NCI-H446 (cell line): ENCODE data around the gene PAOX.

Source experiments
- DNase-seq, 2 experiments: peaks; one replicate each; lab custom pipeline; 2025; lab: John Stamatoyannopoulos, UW

PAOX gene

DNA sequence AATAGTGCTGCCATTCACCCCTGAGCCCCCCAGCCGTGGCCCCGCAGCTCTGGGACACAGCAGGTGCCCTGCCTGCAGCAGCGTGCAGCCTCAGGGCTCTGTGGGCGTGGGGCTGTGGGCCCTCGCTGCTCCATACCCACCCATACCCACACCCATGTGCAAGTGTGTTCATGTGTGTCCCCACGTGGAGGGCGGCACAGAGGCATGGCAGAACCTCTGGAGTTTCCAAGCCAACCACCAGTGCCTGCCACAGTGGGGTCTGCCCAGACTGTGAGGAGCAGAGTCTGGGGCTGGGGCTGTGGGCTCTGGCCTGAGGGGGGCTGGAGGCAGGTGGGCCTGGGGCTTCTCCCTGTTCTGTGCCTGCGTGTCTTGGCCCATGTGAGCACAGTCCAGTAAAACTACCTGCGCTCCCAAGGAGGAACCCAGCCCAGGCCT lies 29.5 kb upstream of the PAOX start:
- no peak for DNase-seq

DNA sequence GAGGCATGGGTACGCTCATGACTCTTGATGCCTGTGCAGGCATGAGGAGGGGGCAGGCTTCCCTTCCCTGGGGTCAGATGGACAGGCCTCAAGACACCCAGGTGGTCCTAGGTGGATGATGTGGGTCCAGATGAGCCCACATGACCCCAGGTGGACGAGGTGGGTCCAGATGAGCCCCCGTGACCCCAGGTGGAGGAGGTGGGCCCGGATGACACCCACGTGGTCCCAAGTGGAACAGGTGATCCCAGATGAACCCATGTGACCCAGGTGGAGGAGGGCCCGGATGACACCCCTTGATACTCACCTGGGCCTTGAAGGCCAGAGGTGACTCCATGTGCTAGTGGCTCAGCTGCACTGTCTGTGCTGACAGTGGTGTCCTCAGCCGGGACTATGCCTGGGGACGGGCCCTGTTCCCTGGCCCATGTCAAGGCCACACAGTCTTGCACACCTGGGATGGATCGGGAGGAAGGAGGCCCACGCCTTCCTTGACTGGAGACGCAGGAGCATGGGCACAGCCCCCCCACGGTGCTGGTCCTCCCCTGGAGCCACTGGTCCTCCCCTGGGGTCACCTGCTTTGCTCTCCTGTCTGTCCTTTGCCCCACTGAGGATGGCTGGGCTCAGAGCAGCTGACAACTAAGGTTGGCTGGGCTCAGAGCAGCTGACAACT lies 28.6 kb upstream of the PAOX start:
- DNase-seq: no peak

DNA sequence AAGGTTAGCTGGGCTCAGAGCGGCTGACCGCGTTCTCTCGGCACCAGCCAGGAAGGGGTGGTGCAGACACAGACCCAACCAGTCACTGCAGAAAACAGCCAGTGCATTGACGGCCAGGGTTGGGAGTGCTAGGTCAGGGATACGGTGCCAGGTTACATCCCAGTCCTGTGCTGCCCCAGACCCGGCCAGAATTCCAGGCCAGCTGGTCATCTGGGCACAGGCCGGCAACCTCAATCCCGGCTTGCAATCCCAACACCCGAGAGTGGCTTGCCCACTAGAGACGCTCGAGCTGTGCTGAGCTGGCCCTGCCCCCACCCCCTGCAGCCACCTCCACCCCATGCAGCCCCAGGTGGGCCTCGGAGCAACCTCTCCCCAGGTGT lies 28.1 kb upstream of the PAOX start:
- no peak for DNase-seq

DNA sequence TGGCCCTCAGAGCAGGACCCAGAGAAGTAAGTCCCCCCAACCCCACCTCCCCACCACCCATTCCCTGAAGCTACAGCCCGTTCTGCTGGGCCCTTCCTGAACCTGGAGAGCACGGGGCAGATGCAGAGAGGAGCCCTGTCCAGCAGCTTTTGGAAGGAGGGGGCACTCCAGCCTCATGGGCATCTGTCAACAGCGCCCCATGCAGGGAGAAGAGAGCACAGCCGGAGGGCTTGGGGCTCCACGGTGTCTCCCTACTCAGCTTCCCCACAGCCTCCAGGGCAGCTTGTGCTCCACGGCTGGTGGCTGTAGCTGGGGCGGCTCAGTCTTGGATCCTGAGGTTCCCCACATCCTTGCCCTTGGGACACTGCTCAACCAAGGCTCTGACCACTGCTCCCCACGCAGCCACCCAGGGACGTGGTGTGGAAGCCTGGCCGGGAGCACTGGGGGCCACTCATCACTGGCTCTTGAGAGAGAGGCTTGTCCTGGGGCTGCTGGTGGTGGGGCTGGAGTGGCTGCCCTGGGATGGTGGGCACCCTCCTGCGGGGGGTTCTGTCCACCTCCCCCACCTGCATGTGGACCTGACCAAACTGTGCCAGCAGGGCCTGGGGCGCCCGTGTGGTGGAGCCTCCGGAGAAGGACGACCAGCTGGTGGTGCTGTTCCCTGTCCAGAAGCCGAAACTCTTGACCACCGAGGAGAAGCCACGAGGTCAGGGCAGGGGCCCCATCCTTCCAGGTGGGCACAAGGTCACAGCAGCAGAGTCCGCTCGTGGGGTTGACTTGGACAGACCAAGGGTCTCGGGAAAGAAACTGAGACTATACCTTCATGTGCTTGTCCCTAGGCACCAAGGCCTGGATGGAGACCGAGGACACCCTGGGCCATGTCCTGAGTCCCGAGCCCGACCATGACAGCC lies 27.4 kb upstream of the PAOX start:
- no peak for DNase-seq

DNA sequence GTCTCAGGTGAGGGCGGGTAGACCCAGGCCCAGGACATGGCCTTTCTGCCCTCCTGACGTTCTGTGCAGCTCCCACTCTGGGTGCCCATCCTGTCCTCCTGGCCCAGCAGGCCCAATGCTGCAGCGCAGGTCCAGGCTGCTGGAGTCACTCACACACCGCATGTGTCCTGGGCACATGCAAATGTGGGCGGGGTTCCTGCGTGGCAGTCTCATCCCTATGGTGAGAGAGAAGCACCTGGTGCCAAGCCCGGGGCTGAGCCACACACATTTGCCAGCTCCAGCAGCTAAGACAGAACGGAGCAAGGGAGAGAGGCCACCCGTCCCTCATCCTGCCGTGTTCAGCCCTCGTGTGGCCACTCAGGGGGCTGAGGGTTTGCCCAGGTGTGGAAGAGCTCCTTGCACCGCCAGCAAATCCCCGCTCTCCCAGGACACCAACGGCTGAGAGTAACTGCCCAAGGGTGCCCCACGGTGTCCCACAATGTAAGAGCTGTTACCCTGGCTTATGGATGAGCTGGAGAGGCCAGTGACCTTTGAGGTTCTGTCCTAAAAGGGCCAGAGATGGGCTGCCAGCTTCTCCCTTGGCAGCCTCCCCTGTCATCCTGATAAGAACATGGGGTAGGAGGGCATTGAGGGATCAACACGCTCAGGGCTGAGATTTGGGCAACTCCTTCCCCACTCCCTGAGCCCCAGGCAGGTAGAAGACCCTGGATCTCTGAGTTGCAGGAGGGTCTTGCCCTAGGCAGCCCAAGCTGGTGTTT lies 25.7 kb upstream of the PAOX start:
- no peak for DNase-seq

DNA sequence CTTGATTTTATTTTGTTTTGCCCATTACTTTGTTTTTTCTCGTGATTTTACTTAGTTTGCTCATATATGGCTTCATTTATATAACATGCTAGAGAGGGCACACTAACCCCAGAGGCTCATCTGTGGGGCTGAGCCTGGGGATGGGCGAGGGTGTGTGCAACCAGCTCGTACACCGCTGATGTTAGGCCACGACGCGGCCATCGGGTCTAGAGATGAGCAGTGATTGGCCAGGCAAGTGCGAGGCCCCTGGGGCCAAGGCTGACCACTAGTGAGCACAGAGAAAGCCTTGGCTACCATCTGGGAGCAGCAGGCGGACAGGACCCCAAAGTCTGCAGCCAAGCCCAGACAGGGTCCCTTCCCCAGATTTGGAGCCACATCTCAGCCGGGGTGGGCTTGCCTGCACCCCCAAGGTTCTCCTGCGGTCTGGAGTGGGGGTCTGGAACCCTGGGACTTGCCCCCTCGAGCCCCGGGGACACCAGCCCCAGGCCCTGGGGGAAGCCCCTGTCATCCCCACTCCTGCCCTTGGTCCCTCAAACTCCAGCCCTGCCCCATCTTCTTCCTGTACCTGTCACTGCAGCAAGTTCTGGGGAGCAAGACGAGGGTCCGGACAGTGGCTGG lies 25.0 kb upstream of the PAOX start:
- DNase-seq: no peak

DNA sequence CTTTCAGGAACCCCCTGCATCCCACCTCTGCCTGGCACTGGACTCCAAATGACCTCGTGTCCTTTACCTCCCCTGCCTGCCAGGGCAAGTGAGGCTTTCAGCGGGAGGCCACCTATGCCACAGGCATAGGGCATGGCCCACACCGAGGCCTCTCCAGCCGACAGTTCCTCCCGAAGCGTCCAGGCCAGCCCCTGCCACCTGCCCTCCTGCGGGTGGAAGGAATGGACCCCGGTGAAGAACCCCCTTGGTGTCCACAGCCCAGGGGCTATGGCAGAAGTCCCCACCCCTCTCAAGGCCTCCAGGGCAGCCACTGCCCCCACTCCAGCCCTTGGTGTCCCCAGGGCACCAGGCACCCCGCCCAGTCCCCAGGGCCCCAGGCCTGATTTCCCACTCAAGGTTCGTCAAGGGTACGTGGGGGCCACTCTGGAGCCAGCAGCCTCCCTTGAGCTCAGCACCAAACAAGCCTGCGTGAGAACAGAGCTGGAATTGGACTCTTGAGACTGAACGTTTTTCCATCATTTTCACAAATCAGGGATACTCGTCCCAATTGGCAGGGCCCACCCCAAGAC lies 24.3 kb upstream of the PAOX start:
- no peak for DNase-seq

DNA sequence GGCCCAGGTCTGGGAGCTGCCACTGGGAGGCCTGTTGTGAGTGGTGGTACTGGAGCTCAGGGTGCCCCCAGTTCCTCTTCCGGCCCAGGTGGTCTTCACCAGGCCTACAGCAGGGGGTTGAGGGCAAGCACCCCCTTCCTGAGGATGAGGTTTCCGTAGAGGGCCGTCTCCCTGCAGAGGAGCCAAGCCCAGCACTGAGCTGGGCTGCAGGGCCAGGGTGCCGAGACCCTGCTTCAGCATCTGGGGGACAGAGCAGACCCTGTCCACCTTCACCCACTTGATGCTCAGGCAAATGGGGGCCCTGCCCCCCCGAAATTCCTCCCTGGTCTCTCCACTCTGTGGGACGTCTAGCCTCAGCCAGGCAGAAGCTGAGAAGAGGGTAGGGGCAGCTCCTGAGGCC lies 23.8 kb upstream of the PAOX start:
- no peak for DNase-seq

DNA sequence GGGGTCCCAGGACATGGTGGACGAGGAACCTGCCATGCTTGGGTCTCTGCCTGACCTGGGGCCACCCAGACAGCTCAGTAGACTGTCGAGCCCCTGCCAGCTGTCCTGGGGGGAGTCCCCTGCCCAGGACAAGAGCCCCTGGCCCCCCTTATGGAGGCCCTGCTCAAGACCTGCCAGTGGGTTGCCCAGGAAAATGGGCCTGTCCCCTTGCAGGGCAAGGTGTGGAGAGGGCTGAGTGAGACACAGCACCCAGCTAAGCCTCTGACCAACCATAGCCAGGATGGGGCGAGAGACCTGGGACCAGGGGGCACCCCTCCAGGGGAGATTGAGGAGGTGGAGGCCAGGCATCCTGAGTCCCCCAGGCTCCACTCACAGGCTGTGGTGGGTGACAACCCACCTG lies 23.1 kb upstream of the PAOX start:
- no peak for DNase-seq

DNA sequence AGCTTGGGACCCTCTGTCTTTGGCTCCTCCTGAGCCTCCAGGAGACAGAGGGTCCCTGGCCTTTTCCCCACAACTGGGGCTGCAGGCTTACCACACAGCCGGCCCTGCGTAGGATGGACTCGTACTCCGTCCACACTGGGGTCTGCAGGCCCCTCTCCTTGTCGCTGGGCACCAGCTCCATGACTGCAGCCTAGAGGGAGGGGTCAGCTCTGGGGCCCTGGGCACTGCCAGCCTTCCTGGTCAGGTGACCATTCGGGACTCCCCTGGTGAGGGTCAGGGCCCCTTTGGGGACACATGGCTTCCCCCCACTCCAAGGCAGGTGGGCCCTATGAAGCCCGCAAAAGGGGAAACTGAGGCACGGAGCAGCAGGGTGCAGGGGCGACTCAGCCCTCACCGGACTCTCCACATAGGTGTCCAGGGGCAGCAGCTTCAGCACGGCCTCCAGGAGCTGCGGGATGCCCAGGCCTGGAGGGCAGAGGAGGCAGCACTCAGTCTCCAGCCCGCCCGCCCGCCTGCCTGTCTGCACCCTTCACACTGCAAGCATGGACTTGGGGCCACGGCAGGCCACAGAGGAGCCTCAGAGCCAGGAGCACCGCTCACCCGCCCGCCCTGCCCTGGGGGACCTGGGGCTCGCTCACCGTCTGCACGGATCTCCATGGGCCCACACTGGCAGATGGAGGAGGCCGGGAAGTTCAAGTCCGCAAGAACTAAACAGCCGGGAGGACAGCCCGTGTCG lies 22.3 kb upstream of the PAOX start:
- DNase-seq: no peak

DNA sequence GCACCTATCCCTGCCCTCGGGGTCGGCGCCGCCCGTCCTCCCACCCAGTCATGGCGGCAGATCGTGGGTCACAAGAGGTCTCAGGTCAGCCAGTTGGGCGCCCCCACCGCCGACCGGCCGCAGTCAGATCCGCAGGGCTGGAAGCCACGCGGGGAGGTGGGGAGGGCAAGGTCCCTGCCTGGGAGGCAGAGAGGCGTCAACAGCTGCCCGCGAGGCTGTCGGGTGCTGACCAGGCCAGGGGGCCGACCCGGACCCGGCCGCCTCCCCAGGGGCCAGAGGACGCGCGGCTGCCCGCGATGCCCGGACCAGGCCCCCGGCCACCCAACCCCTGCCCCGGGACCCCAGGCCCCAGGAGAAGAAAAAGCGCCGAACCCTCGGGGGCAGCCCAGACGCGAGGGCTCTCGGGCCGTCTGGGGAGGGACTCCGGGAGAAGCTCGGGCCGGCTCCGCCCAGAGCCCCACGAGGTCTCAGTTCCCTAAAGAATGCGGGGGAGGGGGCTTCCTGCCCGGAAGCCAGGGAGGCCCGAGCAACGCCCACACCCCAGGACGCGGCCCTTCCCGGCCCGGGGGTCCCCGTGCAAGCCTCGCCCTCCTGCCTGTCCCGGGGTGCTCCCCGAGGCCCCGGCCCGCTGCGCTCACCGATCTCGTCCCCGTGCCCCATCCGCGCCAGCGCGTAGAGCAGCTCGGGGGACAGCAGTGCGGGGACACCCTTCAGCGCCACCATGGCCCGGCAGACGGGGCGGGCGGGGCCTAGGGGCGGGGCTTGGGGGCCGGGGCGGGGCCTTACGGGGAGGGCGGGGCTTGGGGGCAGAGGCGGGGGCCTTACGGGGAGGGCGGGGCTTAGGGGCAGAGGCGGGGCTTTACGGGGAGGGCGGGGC lies 21.5 kb upstream of the PAOX start, which contains the start of gene FUOM:
Gene FUOM, minus strand, starts transcription at position 735 of the 877 bp plus-strand sequence. Its CDS starts 12 bp downstream, at position 723.
- DNase-seq: peak in 1 of 2 experiments; percentile 31

DNA sequence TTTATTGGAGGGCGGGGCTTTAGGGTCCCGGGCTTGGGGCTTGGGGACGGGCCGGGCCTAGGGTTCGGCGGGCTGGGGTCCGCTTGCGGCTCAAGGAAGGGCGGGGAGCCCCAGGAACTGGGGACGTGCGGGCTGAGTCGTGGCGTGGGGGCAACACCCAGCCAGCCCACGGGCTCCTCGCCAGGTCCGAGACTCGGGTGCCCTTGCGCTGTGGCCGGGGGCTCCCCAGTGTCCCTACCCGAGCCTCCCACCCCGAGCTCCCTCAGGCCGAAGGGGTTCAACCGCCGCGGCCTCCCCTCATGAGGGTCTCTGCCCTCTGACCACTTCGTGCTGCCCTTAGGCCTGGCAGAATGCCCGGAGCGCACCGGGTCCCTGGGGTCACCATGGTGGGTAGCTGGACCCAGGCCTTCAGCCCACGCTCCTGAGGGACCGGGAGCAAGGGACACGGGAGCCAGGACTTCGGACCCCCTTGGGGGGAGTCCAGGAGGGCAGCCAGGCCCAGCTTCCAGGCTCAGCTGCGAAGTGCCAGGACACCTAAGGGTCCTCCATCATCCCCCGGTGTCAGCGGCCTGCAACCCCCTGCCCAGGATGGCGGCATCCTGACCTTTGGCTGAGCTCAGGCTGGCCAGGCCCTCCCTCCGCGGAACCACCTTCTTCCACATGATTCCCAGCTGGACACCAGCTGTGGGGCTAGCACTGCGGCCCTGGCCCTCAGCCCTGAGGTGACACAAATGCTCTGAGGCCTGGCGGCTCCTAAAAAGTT lies 20.7 kb upstream of the PAOX start:
- DNase-seq: no peak

DNA sequence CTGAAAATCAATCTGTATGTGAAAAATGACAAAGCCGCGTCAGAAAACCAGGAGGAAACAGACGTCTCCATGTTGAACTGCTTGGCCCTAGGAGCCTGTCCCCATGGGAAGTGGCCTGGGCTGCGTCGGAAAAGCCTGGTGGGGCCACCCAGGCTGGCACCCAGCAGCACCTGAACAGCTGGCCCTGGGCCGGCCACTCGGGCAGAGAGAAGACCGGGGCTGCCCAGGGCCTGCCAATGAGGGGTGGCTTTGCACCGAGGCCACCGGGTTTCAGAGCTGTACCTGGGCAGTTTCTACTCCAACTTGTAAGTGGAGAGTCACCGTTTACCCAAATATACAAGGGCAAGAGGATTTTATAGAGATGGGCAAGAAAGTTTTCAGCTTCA lies 20.1 kb upstream of the PAOX start:
- no peak for DNase-seq

DNA sequence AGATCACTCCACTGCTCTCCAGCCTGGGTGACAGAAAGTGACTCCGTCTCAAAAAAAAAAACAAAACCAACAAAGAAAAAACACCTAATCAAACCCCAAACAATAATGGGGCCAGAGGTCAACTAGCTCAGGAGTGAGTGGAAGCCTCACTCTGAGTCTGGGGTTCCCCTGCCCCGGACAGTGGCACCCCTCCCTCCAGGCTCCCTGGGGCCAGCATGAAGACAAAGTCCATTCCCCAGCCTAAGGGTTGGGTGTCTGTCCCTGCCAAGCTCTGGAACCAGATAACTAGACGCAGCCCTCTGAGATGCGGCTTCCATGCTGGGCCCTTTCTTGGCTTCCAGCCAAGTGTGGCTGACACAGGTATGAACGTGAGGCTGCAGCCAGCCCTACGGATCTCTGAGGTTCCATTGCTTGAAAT lies 19.5 kb upstream of the PAOX start:
- DNase-seq: no peak

DNA sequence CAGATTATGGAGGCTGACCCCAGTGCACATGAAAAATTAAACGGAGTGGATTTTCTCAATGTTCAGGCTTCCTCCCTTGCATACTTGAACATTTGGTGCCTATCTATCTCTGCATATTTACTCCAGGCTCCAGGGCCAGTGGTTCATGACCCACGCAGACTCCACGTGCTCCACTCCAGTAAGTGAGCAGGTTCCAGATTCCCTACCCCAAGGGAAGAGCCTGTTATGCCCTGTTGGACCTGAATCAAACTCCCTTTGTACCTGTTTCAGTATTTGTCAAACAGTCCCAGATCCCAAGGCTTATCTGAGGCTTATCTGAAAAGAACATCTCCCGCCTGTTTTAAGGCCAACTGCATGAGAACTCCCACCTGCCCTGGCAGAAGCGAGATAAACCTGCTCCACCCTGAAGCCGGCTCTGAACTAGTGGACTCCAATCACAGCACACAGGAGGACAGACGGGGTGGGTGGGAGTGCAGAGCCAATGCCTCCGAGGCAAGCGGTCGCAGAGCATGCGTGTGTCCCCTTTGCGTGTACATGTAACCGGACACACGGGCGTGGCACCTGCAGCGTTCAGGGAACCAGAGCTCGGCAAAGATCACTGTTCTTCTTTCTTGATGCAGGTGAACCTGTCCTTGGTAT lies 19.0 kb upstream of the PAOX start:
- no peak for DNase-seq

DNA sequence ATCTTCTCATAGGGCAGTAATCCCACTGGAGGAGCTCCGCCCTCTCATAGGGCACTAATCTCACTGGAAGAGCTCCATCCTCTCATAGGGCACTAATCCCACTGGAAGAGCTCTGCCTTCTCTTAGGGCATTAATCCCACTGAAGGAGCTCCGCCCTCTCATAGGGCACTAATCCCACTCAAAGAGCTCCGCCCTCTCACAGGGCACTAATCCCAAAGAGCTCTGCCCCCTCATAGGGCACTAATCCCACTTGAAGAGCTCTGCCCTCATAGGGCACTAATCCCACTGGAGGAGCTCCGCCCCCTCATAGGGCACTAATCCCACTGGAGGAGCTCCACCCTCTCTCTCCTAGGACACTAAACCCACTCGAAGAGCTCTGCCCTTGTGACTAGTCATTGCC lies 17.8 kb upstream of the PAOX start:
- DNase-seq: no peak

DNA sequence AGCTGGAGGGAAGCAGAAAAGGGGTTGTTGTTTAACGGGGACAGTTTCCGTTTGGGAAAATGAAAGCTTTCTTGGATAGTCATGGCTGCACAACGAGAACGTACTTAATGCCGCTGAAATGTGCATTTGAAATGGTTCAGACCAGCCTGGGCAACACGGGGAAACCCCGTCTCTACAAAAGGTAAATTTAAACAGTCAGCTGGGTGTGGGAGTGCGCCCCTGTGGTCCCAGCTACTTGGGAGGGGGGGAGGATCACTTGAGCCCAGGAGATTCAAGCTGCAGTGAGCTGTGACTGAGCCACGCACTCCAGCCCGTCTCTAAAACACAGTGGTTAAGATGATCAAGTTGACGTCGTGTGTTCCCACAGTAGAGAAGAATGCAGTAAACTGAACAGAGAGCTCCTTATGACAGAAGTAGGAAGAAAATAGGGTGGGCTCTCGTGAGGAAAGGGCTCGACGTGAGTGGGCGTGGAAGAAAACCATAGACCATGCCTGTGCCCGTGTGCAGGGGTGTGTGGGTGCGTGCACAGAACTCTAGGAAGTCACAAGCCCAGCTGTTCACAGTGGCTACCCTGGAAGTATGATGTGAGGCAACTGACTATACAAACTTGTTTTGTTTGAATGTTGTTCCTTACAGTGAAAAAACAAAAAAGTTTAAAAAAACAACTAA lies 17.2 kb upstream of the PAOX start:
- no peak for DNase-seq

DNA sequence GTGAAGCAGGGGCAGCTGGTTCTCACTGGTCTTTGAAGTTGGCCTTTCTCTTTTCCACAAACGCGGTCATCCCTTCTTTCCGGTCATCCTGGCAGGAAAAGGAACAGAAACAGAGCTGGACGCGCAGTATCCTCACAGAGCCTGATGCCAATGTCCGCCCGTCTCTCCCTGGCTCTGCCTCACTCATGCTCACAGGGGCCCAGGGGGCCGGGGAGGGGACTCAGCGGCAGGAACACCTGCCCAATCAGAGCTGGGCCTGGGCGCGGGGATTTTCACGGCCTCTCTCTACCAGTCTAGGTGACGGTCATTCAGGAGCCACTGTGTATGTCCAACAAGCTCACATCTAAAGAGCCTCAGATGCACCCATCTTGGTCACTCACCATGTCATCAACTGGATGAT lies 16.2 kb upstream of the PAOX start:
- DNase-seq: no peak
